Gastroesophageal sphincter (tissue), 3 donors: Measurements from ENCODE around the gene STK32B.

ENCODE experiments used
- CTCF ChIP-seq, 4 experiments: fragments of 200-600 bp in 2 of 4; fragments of 450-650 bp in 2 of 4; sonication (generic) in 1 of 4; IDR thresholded peaks; one replicate each; pipeline ENCODE4 v1.5.1; 2017 to 2019; ENCODE audit warnings: antibody characterized with exemption in 4 of 4, mild to moderate bottlenecking in 2 of 4, moderate library complexity in 2 of 4
- POLR2A ChIP-seq, 2 donors: fragments of 450-650 bp; IDR thresholded peaks; one replicate each; pipeline ENCODE4 v1.6.1; 2017; ENCODE audit warnings: antibody characterized with exemption in 2 of 2, mild to moderate bottlenecking in 2 of 2, moderate library complexity in 1 of 2

- TF ChIP-seq CTCF (IDR thresholded peaks at IDR 0.05) (no peak), POLR2A (IDR thresholded peaks at IDR 0.05) (no peak)
These were observed 229.5 kb downstream of the STK32B start for GRCh38 chr4:5280828-5281227.
